CD4-positive, alpha-beta T cell (primary cell): ENCODE measurements around the gene CDC6. TPM values are rescaled to one million over a fixed set of nuclear protein-coding genes. Genes with fewer than 3 reads are reported as not detected.
"Not testable (repeated sequence)": the region's sequence is repeated elsewhere in the genome, so short reads cannot be mapped to it uniquely, and the experiment has no call there.

Source experiments
- ATAC-seq: fragments of 200-7000 bp; cut with Tn5 transposase; one replicate; pipeline ENCODE4 v1.10.0; 2022; ENCODE audit warnings: mild to moderate bottlenecking; ENCODE audit not compliant: poor library complexity
- CTCF ChIA-PET: fragments of 350-600 bp; sonication (Branson Sonifier 250); formaldehyde crosslinking; loops from one replicate; lab custom pipeline; 2021; ENCODE audit warnings: antibody characterized with exemption, inconsistent platforms; lab: Charles Lee
- POLR2A ChIA-PET: fragments of 350-600 bp; sonication (Branson Sonifier 250); formaldehyde crosslinking; loops from one replicate; lab custom pipeline; 2021; ENCODE audit warnings: antibody characterized with exemption, inconsistent platforms; lab: Charles Lee
- DNase-seq, 14 experiments: peaks; one replicate each; pipeline ENCODE4 v3.0.0-alpha.2; 2013 to 2020; ENCODE audit warnings: mixed read lengths in 2 of 14
- H3K27ac ChIP-seq, 2 donors: one replicate each; pipeline versions ENCODE4 v1.5.1 to v1.7.0; 2013; ENCODE audit warnings: low read length in 2 of 2, low read depth in 1 of 2, mild to moderate bottlenecking in 1 of 2
- H3K27me3 ChIP-seq, 2 experiments: 1 replicate in 1 of 2; 2 replicates in 1 of 2; pipeline versions ENCODE4 v1.6.1 to v1.7.0; 2013; ENCODE audit warnings: low read length in 2 of 2, control low read depth in 1 of 2, mild to moderate bottlenecking in 1 of 2, moderate library complexity in 1 of 2; ENCODE audit not compliant: insufficient read depth in 2 of 2, control insufficient read depth in 1 of 2
- H3K36me3 ChIP-seq: one replicate; pipeline ENCODE4 v1.6.1; 2013; ENCODE audit warnings: low read length, control low read depth; ENCODE audit not compliant: insufficient read depth
- H3K4me1 ChIP-seq: one replicate; pipeline ENCODE4 v1.6.1; 2013; ENCODE audit warnings: low read length, control low read depth; ENCODE audit not compliant: insufficient read depth
- H3K4me3 ChIP-seq: one replicate; pipeline ENCODE4 v1.5.1; 2013; ENCODE audit warnings: mild to moderate bottlenecking, low read length, moderate library complexity
- H3K9me3 ChIP-seq, 2 experiments: 1 replicate in 1 of 2; 2 replicates in 1 of 2; pipeline versions ENCODE4 v1.6.1 to v1.7.0; 2013; ENCODE audit warnings: low read length in 2 of 2, mild to moderate bottlenecking in 2 of 2, control low read depth in 1 of 2, moderate library complexity in 1 of 2; ENCODE audit not compliant: control insufficient read depth in 1 of 2, insufficient read depth in 1 of 2
- H3K27ac Mint-ChIP-seq: one replicate; pipeline ENCODE4 v1.8.0; 2020; ENCODE audit warnings: mixed read lengths
- H3K27me3 Mint-ChIP-seq: one replicate; pipeline ENCODE4 v1.8.0; 2021; ENCODE audit warnings: mixed read lengths
- H3K36me3 Mint-ChIP-seq: one replicate; pipeline ENCODE4 v1.8.0; 2021; ENCODE audit warnings: low read depth, mixed read lengths
- H3K4me1 Mint-ChIP-seq: one replicate; pipeline ENCODE4 v1.8.0; 2021; ENCODE audit warnings: low read depth, mixed read lengths
- H3K4me3 Mint-ChIP-seq: one replicate; pipeline ENCODE4 v1.8.0; 2020; ENCODE audit warnings: mild to moderate bottlenecking, mixed read lengths
- H3K9me3 Mint-ChIP-seq: one replicate; pipeline ENCODE4 v1.8.0; 2020; ENCODE audit warnings: mixed read lengths
- CTCF ChIP-seq: fragments of 200-600 bp; IDR thresholded peaks from one replicate; pipeline ENCODE4 v1.8.0; 2022; ENCODE audit warnings: antibody characterized with exemption, mild to moderate bottlenecking
- intact Hi-C, 2 experiments: fragments of 100-400 bp; cut with DNase I in 1 of 2; cut with micrococcal nuclease in 1 of 2; formaldehyde crosslinking; loops; one replicate each; pipeline versions ENCODE4 v1.15.1 to v1.9.0; 2023 to 2025; cut with DNase I, micrococcal nuclease
- total RNA-seq, 174 experiments: library from RNA in 2 of 174; stranded (reverse) in 2 of 174; gene quantifications; one replicate each; pipeline ENCODE4 v1.2.3 and lab custom pipeline; 2021 to 2026

CDC6 gene
- total RNA-seq, 2 experiments from 2014 or later, result 1.0 to 1.8 TPM

GRCh38 chr17:40303009-40303657 lies 15.5 kb downstream of the CDC6 start:
- TF ChIP-seq CTCF, result peak; percentile 93
- Mint-ChIP-seq H3K4me3 (no peak overlapping the region), H3K9me3 (no peaks in the 10 kb centered on the region), H3K27me3 (no peaks in the 10 kb centered on the region), H3K4me1 (peaks cover 16% of the 10 kb centered on the region), H3K27ac (no peak overlapping the region), H3K36me3 (no peaks in the 10 kb centered on the region)
- POLR2A ChIA-PET, result interaction anchor here (1.1 to 3.6 kb wide), 8 partner anchors 14 to 52 kb away, joined by 3 to 25 read pairs (median 4); no protein-coding TSS in a partner anchor
- ATAC-seq, result peak; percentile 67
- DNase-seq, result peak in 8 of 14 experiments; percentile 46 to 83 (median 61)
- H3K4me3 ChIP-seq, result no peak overlapping the region
- H3K27ac ChIP-seq, result no peak overlapping the region
- no peaks in the 10 kb centered on the region for H3K27me3 ChIP-seq
- CTCF ChIA-PET, result interaction anchor here (0.6 to 3.8 kb wide), 13 partner anchors 10 to 55 kb away, joined by 3 to 62 read pairs (median 4); no protein-coding TSS in a partner anchor
- intact Hi-C loops, result loop anchor here (1.0 to 5.0 kb wide), 6 partner anchors 14 to 229 kb away; no protein-coding TSS in a partner anchor
- peaks cover 33% of the 10 kb centered on the region for H3K4me1 ChIP-seq
- no peaks in the 10 kb centered on the region for H3K36me3 ChIP-seq
- no peaks in the 10 kb centered on the region for H3K9me3 ChIP-seq

GRCh38 chr17:40303708-40304551 lies 16.3 kb downstream of the CDC6 start:
- no peak overlapping the region for H3K4me3 Mint-ChIP-seq
- POLR2A ChIA-PET, result interaction anchor here (0.6 to 3.6 kb wide), 10 partner anchors 13 to 51 kb away, joined by 3 to 25 read pairs (median 4); no protein-coding TSS in a partner anchor

GRCh38 chr17:40304552-40304863 lies 16.8 kb downstream of the CDC6 start:
- peaks cover 16% of the 10 kb centered on the region for H3K4me1 Mint-ChIP-seq
- intact Hi-C loops, result loop anchor here in 1 of 2 experiments (5.0 kb wide), 1 partner anchor 228 kb away; no protein-coding TSS in a partner anchor
- H3K27me3 Mint-ChIP-seq, H3K9me3 ChIP-seq, DNase-seq, H3K27ac Mint-ChIP-seq, H3K4me3 ChIP-seq, H3K27ac ChIP-seq, H3K36me3 Mint-ChIP-seq, ATAC-seq, H3K27me3 ChIP-seq, H3K9me3 Mint-ChIP-seq, H3K4me3 Mint-ChIP-seq, H3K36me3 ChIP-seq: not testable (repeated sequence)
- ChIA-PET POLR2A (interaction anchor here (0.6 to 3.6 kb wide), 5 partner anchors 14 to 50 kb away, joined by 3 to 25 read pairs (median 4); no protein-coding TSS in a partner anchor), CTCF (interaction anchor here (1.0 to 3.8 kb wide), 2 partner anchors 49 to 130 kb away, joined by 4 to 62 read pairs; no protein-coding TSS in a partner anchor)
- peaks cover 45% of the 10 kb centered on the region for H3K4me1 ChIP-seq

More at GRCh38 chr17:40303708-40304551, 16.3 kb downstream of the CDC6 start:
- H3K27me3 ChIP-seq, result no peaks in the 10 kb centered on the region
- CTCF ChIA-PET, result interaction anchor here (0.6 to 3.8 kb wide), 13 partner anchors 10 to 130 kb away, joined by 3 to 62 read pairs (median 4); no protein-coding TSS in a partner anchor
- no peak overlapping the region for H3K27ac Mint-ChIP-seq
- no peaks in the 10 kb centered on the region for H3K36me3 Mint-ChIP-seq
- no peaks in the 10 kb centered on the region for H3K9me3 ChIP-seq
- DNase-seq, result no peak
- no peak for TF ChIP-seq CTCF
- H3K4me1 Mint-ChIP-seq, result peaks cover 16% of the 10 kb centered on the region
- no peak overlapping the region for H3K27ac ChIP-seq
- intact Hi-C loops, result loop anchor here (1.0 to 5.0 kb wide), 6 partner anchors 13 to 228 kb away; no protein-coding TSS in a partner anchor
- H3K36me3 ChIP-seq, result no peaks in the 10 kb centered on the region
- H3K27me3 Mint-ChIP-seq, result no peaks in the 10 kb centered on the region
- no peak overlapping the region for H3K4me3 ChIP-seq
- ATAC-seq, result no peak
- no peaks in the 10 kb centered on the region for H3K9me3 Mint-ChIP-seq
- H3K4me1 ChIP-seq, result peaks cover 39% of the 10 kb centered on the region

- H3K4me1 ChIP-seq, result peaks cover 48% of the 10 kb centered on the region
- H3K27me3 ChIP-seq, H3K36me3 ChIP-seq, DNase-seq, H3K4me3 Mint-ChIP-seq, H3K27ac Mint-ChIP-seq, H3K36me3 Mint-ChIP-seq, H3K9me3 ChIP-seq, ATAC-seq, H3K9me3 Mint-ChIP-seq, H3K27me3 Mint-ChIP-seq, H3K4me3 ChIP-seq, H3K27ac ChIP-seq: not testable (repeated sequence)
- ChIA-PET CTCF (interaction anchor here (0.6 to 3.8 kb wide), 3 partner anchors 49 to 129 kb away, joined by 3 to 62 read pairs (median 4); no protein-coding TSS in a partner anchor), POLR2A (interaction anchor here (1.4 to 3.6 kb wide), 3 partner anchors 18 to 50 kb away, joined by 4 to 25 read pairs (median 16); no protein-coding TSS in a partner anchor)
- intact Hi-C loops, result loop anchor here in 1 of 2 experiments (5.0 kb wide), 1 partner anchor 227 kb away; no protein-coding TSS in a partner anchor
- H3K4me1 Mint-ChIP-seq, result peaks cover 16% of the 10 kb centered on the region
Observed at GRCh38 chr17:40304866-40305265, 17.2 kb downstream of the CDC6 start.
